Skin epidermis (tissue), 12 donors: ENCODE measurements around the gene C2.
A peak's percentile ranks its signal among the peaks of the same experiment; 100 is the strongest.
"Not testable (repeated sequence)": the region's sequence is repeated elsewhere in the genome, so short reads cannot be mapped to it uniquely, and the experiment has no call there.

Experiments used
- H3K27ac ChIP-seq, 21 experiments: fragments of 200-600 bp; sonication (generic) in 11 of 21; one replicate each; pipeline ENCODE4 v1.5.0; 2020; ENCODE audit warnings: mild to moderate bottlenecking in 3 of 21, inconsistent platforms in 2 of 21, moderate library complexity in 2 of 21
- H3K4me3 ChIP-seq, 7 experiments: fragments of 200-600 bp; sonication (generic) in 2 of 7; one replicate each; pipeline ENCODE4 v1.5.0; 2020; ENCODE audit warnings: inconsistent platforms in 2 of 7, mild to moderate bottlenecking in 2 of 7, moderate library complexity in 1 of 7

Gene C2

DNA sequence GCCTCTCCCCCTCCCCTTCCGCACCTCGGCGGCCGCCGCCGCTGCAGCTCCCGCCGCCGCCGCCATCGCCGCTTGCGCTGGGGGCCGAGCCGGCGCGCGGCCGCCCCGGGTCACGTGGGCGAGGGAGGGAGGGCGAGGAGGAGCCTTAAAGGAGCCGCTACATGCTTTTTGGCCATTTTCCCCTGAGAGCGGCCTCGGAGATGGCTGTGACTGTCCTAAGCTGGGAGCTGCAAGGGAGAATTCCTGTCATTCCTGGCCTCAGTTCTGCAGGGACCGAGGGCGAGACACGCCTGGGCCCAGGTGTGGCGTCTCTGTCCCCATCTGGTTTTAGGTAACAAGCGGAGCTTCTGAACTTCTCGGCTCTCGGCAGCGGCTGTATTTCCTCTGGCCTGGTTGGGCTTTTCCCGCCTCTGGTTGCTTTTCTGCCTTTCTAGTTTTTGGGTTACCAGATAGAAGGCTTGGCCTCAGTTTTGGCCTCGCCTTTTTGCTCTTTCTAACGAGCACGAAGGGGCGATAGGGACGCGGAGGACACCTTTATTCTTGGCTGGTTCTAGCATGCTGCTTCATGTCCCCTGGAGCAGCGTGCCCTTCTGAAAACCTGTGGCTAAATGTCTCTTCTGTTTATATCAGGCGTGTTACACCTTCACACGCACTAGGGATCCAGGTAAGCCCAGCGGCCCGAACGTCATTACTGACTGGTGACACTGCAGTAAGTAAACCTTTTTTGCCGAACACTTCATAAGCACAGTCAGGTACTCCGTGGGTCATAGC, 29.7 kb upstream of the C2 start, which contains the start of gene EHMT2:
Gene EHMT2 (minus strand): TSS at position 87 of the 771 bp plus-strand sequence. CDS start 21 bp downstream, at position 66.
- Histone ChIP-seq H3K4me3 (peak within 1 kb of the TSS; percentile 67 to 96 (median 93)), H3K27ac (peak within 1 kb of the TSS; percentile 48 to 94 (median 84))

- peak overlapping the region in 20 of 21 experiments; percentile 2 to 94 (median 84) for H3K27ac ChIP-seq
- H3K4me3 ChIP-seq = peak overlapping the region; percentile 67 to 96 (median 93)
Observed at GRCh38 chr6:31898383-31899011, 29.0 kb upstream of the C2 start.

GRCh38 chr6:31899215-31899614, 28.3 kb upstream of the C2 start:
- Histone ChIP-seq H3K27ac (no peak overlapping the region), H3K4me3 (no peak overlapping the region)

DNA sequence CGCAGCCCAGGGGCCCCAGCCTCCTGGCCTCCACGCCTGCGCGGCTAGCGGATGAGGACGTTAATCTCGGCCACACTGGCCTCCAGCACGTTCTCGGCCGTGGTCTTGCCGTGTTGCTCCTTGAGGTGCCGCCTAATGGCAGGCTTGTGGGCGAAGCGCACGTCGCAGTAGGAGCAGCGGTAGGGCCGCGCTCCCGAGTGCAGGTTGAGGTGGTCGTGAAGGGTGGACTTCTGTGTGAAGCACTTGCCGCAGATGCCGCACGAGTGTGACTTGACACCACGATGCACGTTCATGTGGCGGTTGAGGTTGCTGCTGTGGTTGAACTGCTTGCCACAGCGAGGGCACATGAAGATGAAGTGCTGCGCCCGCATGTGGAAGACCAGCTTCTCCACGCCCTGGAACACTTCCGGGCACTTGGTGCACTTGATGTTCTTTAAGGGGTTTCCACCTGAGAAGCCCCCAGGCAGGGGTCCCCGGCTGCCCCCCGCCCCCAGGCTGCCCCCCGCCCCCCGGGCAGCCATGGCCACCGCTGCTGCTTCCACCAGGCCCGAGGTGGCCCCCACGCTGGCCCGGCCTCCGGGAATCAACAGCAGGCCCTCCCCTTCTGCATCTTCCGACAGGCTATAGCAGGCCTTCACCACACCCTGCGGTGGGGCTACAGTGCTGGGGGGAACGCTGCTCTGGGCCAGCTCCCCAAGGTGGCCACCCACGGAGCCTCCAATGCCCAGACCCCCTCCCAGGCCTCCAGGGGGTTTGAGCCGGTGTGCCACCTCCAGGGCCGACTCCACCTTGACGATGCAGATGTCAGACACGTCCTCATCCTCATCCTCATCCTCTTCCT, 27.4 kb upstream of the C2 start:
- H3K27ac ChIP-seq = peak overlapping the region in 2 of 21 experiments; percentile 17 to 37
- H3K4me3 ChIP-seq = no peak overlapping the region

DNA sequence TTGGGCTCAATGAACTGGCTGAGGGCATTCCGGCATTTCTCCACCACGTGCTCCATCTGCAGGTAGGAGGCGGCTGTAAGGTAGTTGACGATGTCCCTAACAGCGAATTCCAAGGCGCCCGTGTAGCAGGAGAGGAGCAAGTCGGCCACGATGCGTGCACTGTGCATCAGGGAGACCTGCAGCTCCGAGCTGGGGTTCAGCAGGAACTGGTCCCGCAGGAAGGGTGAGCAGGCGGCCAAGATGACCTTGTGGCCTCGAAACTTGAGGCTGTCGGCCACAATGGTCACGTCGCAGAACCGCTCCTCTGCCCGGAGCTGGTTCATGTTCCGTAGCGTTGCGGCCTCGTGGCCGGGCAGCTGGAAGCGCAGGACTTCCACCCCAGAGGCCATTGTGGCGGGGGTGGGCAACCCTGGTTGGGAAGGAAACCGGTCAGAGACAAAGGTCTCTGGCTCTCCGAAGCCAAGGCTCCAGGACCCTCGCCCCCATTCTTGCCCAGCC, 26.6 kb upstream of the C2 start:
- peak overlapping the region in 17 of 21 experiments; percentile 37 to 91 (median 80) for H3K27ac ChIP-seq
- peak overlapping the region; percentile 45 to 67 (median 57) for H3K4me3 ChIP-seq

DNA sequence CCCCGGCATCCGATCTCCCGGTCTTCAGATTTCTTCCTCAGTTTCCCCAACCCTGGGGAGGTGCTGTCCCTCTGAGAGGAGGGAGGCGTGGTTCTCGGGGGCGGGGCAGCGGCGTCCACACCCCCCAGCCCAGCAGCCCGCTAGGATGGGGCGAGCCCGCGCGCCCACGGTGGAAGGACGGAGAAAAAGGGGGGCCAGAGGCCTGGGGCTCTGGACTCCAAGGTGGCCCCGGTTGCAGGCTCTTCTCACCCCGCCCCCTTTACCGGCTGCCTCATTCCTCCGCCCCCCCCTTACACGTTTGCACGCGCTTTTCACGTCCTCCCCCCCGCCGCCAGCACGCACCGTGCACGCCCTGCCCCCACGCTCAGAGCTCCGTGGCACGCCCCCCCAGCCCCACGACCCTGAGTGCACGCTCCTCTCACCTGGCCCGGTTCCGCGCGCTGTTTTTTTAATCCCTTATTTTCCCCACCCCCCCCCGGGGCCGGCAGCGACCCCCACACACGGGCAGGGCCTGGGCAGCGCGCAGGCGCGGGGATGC, 26.0 kb upstream of the C2 start:
- peak overlapping the region; percentile 45 to 67 (median 57) for H3K4me3 ChIP-seq
- H3K27ac ChIP-seq = peak overlapping the region in 19 of 21 experiments; percentile 37 to 91 (median 76)

DNA sequence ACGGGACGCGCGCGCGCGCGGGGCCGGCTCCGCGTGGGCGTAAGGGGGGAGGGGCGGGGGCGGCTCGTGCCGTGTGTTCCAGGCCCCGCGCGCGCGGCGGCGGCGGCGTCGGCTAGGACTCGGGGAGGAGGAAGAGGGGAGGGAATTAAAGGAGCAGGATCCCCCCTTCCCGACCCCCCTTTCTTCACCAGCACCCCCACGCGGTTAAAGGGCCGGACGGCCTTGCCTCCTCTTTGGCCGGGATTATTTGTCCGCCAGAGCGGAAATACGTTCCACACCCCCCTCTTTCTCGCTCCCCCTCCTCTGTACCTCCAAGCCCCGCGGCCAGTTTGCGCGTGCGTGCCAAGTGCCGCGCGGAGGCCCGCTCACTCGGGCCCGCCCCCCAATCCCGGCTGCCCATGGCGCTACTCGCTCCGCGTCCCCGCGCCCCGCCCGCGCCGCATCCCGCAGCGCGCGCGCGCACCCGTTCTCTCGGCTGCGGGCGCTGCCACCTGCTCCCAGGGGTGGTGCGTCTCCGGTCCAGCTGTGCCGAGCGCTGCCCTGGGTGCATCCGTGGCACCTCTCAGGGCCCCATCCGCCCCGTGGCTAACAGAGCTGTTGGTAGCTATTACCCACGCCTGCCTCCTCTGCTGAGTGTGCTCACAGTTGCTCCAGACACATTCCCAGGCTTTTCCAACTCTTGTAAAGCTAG, 25.4 kb upstream of the C2 start, which contains the start of gene ZBTB12:
Gene ZBTB12 (minus strand): TSS at position 134 of the 691 bp plus-strand sequence. CDS start 781 bp downstream, outside the sequence.
- H3K4me3 ChIP-seq = peak within 1 kb of the TSS; percentile 45 to 67 (median 57)
- H3K27ac ChIP-seq = peak within 1 kb of the TSS; percentile 19 to 91 (median 75)

DNA sequence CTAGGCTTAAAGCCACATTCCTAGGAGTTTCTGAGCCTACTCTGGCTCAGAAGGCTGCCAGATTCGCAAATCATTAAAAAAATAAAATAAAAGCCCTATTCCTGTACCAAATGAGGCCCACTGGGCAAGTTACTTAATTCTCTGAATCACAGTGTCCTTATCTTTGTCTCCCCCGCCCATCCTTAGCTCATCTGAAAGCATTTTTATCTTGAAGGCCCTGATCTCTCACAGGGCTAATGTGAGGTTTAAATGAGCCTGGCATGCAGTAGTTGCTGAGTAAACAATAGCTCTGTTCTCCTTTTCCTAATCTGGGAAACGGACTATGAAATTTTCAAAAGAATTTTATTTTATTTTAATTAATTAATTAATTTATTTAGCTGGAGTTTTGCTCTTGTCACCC, 23.6 kb upstream of the C2 start:
- Histone ChIP-seq H3K4me3 (no peak overlapping the region), H3K27ac (no peak overlapping the region)

- H3K4me3 ChIP-seq = no peak overlapping the region
- H3K27ac ChIP-seq = no peak overlapping the region
Observed at GRCh38 chr6:31905041-31905440, 22.5 kb upstream of the C2 start.

DNA sequence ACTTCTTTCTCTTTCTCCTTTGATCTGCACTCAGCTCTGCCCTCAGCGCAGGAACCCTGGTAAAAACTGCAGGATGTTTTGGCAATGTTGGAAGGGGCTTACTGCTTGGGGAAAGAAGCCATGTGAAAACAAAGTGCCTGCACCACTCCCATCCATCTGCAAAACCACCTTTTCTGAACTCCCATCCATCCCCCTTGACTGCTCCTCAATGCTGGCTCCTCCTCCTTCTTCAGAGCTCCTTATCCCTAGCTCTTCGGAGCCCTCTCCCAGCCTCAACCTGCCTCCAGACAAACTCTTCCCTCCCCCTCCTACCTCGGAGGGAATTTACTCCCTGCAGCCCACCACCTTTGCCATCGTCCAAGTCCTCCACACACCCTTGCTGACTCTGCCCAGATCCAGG, 21.4 kb upstream of the C2 start:
- no peak overlapping the region for H3K27ac ChIP-seq
- no peak overlapping the region for H3K4me3 ChIP-seq

- not testable (repeated sequence) for H3K27ac ChIP-seq, H3K4me3 ChIP-seq
Observed at GRCh38 chr6:31906727-31907126, 20.8 kb upstream of the C2 start.

DNA sequence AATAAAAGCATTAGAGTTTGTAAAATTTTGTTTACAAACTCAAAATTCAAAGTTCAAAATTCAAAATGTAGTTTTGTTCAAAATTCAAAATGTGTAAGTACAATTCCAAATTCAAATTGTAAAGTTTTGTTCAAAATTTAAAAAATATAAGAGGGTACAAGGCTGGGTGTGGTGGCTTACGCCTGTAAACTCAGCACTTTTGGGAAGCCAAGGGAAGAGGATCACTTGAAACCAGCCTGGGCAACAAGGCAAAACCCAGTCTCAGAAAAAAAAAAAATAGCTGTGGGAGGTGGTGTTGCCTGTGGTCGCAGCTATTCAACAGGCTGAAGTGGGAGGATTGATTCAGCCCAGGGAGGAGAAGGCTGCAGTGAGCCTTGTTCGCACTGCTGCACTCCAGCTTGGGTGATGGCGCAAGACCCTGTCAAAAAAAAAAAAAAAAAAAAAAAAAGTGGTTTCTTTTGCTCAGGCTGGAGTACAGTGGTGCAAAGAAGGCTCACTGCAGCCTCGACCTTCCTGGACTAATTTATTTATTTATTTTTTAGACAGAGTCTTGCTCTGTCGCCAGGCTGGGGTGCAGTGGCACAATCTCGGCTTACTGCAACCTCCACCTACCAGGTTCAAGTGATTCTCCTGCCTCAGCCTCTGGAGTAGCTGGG, 20.2 kb upstream of the C2 start:
- Histone ChIP-seq H3K4me3 (no peak overlapping the region), H3K27ac (no peak overlapping the region)

DNA sequence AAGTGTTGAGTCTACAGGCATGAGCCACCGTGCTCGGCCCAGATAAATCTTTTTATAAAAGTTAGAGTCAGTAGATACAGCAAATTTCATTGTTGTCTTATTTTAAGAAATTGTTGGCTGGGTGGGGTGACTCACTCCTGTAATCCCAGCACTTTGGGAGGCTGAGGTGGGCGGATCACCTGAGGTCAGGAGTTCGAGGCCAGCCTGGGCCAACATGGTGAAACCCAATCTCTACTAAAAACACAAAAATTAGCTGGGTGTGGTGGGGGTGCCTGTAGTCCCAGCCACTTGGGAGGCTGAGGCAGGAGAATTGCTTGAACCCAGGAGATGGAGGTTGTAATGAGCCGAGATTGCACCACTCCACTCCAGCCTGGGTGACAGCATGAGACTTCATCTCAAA, 19.3 kb upstream of the C2 start:
- H3K4me3 ChIP-seq, H3K27ac ChIP-seq: not testable (repeated sequence)

DNA sequence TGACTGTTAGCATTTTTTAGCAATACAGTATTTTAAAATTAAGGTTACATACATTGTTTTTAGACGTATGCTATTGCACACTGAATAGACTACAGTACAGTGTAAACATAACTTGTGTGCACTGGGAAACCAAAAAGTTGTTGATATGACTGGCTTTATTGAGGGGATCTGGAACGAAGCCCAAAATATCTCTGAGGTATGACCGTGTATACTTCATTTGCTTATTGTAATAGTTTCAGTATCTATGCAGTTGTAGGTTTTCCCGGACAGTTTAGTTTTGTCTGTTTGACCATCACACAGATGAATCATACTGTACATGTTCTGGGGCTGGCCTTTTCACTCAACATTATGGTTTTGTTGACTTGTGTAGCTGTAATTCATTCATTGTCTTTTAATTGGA, 18.7 kb upstream of the C2 start:
- Histone ChIP-seq H3K27ac (no peak overlapping the region), H3K4me3 (no peak overlapping the region)

DNA sequence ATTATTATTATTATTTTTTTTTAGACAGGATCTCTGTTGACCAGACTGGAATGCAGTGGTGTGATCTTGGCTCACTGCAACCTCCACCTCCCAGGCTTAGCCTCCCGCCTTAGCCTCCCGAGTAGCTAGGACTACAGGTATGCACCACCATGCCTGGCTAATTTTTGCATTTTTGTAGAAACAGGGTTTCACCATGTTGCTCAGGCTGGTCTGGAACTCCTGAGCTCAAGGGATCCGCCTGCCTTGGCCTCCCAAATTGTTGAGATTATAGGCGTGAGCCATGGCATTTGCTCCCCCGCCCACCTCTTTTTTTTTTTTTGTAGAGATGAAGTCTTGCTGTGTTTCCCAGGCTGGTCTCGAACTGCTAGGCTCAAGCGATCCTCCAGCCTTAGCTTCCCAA, 18.2 kb upstream of the C2 start:
- H3K27ac ChIP-seq, H3K4me3 ChIP-seq: not testable (repeated sequence)

DNA sequence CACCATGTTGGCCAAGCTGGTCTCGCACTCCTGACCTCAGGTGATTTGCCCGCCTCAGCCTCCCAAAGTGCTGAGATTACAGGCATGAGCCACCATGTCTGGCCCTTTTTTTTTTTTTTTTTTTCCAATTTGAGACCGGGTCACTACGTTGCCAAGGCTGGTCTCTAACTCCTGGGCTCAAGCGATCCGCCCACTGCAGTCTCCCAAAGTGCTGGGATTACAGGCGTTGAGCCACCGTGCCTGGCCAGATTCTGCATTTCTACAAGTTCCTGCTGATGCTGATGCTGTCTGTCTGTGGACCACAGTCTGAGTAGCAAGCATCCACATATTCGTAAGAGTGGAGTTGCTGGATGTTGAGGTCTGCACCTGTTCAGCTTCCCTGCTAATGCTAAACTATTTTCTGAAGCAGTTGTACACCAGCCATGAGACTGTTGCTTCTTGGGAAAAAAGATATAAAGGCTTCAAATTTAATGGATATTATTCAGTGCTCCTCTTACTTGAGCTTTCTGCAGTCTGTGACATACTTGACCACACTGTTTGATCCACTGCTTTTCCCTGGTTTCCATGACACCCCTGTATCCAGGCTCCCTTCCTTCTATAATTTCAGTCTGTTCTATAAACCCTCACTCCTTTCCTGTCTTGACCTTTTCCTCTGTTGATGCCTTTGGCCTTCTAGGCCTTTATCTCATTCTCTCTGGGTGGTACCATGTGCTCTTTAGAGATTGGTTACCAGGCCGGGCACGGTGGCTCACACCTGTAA, 15.5 kb upstream of the C2 start:
- peak overlapping the region in 1 of 21 experiments; percentile 44 for H3K27ac ChIP-seq
- no peak overlapping the region for H3K4me3 ChIP-seq

- Histone ChIP-seq H3K27ac (no peak overlapping the region), H3K4me3 (no peak overlapping the region)
Observed at GRCh38 chr6:31915351-31915750, 12.2 kb upstream of the C2 start.

DNA sequence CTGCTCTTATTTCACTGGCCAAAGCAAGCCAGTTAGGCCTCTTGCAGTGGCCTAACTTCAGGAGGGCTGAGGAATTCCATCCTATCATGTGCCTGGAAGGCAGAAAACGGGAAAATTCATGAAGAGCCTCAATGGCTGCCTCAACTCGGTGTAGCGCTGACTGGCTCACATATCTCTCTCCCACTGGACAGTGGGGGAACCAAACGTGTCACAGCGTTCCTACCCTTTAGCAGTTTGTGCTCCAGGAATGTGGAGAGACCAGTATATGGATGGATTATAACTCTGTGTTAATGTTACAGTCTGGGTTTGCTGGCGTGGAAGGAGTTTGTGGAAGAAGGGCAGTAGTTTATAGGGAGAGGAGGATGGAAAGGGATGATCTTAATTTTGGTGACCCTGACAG, 11.8 kb upstream of the C2 start:
- no peak overlapping the region for H3K4me3 ChIP-seq
- no peak overlapping the region for H3K27ac ChIP-seq
